ENCODE results near the gene CDC14B.

The CDC14B gene

GRCh38 chr9:96495341-96495740 is 124.3 kb downstream of the CDC14B start:
- Histone ChIP-seq H3K9me3 (ENCODE audit: control extremely low read depth in 1 of 5, control insufficient read depth in 4 of 5, insufficient read depth in 2 of 5, low read depth in 1 of 5, low read length in 4 of 5) (no peaks in the 10 kb centered on the region), H3K4me3 (ENCODE audit: control insufficient read depth in 1 of 7, extremely low read depth in 1 of 7, insufficient read depth in 4 of 7, low read depth in 2 of 7, low read length in 6 of 7) (no peak overlapping the region), H3K36me3 (ENCODE audit: control insufficient read depth in 4 of 4, insufficient read depth in 4 of 4, low read length in 3 of 4) (peaks cover 0 to 4% (median 1%) of the 10 kb centered on the region in 4 experiments), H3K27me3 (replicated peaks in 2 of 5; ENCODE audit: control insufficient read depth in 4 of 5, insufficient read depth in 5 of 5, low read length in 4 of 5) (no peaks in the 10 kb centered on the region), H3K4me1 (ENCODE audit: control extremely low read depth in 1 of 4, control insufficient read depth in 4 of 4, insufficient read depth in 4 of 4, low read length in 3 of 4) (no peaks in the 10 kb centered on the region), H3K27ac (ENCODE audit: insufficient read depth in 1 of 2, low read depth in 1 of 2, low read length in 2 of 2, poor library complexity in 1 of 2, severe bottlenecking in 2 of 2) (no peak overlapping the region)
- ChIA-PET CTCF (no interaction called here), POLR2A (no interaction called here)
- DNase-seq: no peak
- WGBS (ENCODE audit: insufficient coverage): 98% methylated on average over 9 of the region's 11 CpGs

DNA sequence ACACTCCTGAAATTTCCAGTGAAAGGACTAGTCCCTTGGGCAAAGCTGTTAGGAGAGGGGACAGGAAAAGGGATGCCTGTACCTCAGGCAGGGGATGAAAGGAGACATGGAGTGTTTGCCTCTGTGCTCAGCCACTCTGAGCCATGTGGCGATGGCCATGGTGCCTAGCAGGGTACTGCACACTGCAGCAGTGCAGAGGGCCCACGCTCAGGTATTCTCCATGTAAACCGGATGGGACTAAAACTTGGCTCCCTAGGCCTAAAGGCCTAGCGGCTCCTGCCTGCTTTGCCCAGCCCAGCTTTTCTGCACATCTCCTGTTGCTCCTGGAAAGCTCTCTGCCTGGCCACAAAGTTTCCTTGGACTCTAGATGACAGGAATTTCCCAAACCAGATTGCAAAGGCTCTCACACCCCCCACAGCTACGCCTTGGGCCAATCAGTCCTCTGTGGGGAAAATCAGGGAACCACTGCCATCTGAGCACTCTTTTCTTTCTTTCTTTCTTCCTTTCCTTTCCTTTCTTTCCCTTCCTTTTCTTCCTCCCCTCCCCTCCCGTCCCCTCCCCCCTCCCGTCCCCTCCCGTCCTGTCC is 125.3 kb downstream of the CDC14B start:
- H3K4me3 ChIP-seq (ENCODE audit: control insufficient read depth in 1 of 7, extremely low read depth in 1 of 7, insufficient read depth in 4 of 7, low read depth in 2 of 7, low read length in 6 of 7): no peak overlapping the region
- ChIA-PET CTCF (no interaction called here), POLR2A (no interaction called here)

DNA sequence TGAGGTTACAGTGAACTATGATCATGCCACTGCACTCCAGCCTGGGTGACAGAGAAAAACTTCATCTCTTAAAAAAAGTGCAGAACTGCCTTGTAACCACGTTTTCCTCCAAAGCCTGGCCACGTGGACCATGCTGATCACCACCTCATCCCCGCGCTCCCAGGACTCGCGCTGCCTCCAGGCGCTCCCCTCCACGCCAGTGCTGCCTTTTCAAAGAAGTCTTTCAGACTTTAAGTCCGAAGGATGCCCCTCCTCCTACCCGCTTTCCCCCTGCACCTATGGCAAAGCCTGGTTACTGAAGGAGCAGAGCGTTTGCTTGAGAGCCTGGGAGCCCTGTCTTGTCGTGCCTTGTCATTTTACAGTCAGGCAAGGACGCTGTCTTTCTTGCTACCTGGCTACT is 125.9 kb downstream of the CDC14B start:
- Histone ChIP-seq H3K27me3 (replicated peaks in 2 of 5; ENCODE audit: control insufficient read depth in 4 of 5, insufficient read depth in 5 of 5, low read length in 4 of 5) (no peaks in the 10 kb centered on the region), H3K9me3 (ENCODE audit: control extremely low read depth in 1 of 5, control insufficient read depth in 4 of 5, insufficient read depth in 2 of 5, low read depth in 1 of 5, low read length in 4 of 5) (no peaks in the 10 kb centered on the region), H3K4me3 (ENCODE audit: control insufficient read depth in 1 of 7, extremely low read depth in 1 of 7, insufficient read depth in 4 of 7, low read depth in 2 of 7, low read length in 6 of 7) (no peak overlapping the region), H3K4me1 (ENCODE audit: control extremely low read depth in 1 of 4, control insufficient read depth in 4 of 4, insufficient read depth in 4 of 4, low read length in 3 of 4) (no peaks in the 10 kb centered on the region), H3K27ac (ENCODE audit: insufficient read depth in 1 of 2, low read depth in 1 of 2, low read length in 2 of 2, poor library complexity in 1 of 2, severe bottlenecking in 2 of 2) (no peak overlapping the region), H3K36me3 (ENCODE audit: control insufficient read depth in 4 of 4, insufficient read depth in 4 of 4, low read length in 3 of 4) (peaks cover 0 to 8% (median 2%) of the 10 kb centered on the region in 4 experiments)
- DNase-seq: no peak
- ChIA-PET CTCF (no interaction called here), POLR2A (no interaction called here)
- 90% methylated on average over 13 of the region's 13 CpGs for WGBS (ENCODE audit: insufficient coverage)

More for the DNA sequence above, 125.3 kb downstream of the CDC14B start:
- WGBS (ENCODE audit: insufficient coverage): 89% methylated on average over 5 of the region's 8 CpGs
- H3K27me3 ChIP-seq (replicated peaks in 2 of 5; ENCODE audit: control insufficient read depth in 4 of 5, insufficient read depth in 5 of 5, low read length in 4 of 5): no peaks in the 10 kb centered on the region
- no peaks in the 10 kb centered on the region for H3K4me1 ChIP-seq (ENCODE audit: control extremely low read depth in 1 of 4, control insufficient read depth in 4 of 4, insufficient read depth in 4 of 4, low read length in 3 of 4)
- no peak for DNase-seq
- H3K27ac ChIP-seq (ENCODE audit: insufficient read depth in 1 of 2, low read depth in 1 of 2, low read length in 2 of 2, poor library complexity in 1 of 2, severe bottlenecking in 2 of 2): no peak overlapping the region
- peaks cover 0 to 8% (median 1%) of the 10 kb centered on the region in 4 experiments for H3K36me3 ChIP-seq (ENCODE audit: control insufficient read depth in 4 of 4, insufficient read depth in 4 of 4, low read length in 3 of 4)
- H3K9me3 ChIP-seq (ENCODE audit: control extremely low read depth in 1 of 5, control insufficient read depth in 4 of 5, insufficient read depth in 2 of 5, low read depth in 1 of 5, low read length in 4 of 5): no peaks in the 10 kb centered on the region

DNA sequence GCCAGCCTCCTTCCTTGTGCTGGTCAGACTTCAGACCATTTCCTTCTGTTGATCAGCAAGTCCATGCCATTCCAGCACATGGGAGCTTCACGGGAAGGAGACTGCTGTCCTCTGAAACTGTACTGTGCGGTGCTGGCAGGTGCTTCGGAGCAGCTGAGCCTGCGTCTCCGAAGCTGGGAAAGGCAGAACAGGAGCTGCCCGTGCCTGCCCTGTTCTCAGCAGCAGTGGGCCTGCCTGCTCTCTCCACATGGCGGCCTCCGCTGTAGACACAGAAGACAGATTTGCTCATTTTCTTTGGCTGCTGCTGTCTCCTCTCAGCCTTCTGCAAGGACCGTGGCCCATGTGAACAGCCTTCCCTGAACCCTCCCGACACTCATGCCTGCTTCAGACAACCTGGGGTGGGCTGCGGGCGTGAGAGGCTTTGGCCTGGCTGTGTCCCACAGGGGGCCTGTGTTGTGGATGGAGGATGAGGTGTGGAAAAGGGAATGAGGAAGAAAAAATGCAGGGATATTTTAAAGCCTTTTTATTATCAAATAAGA is 126.6 kb downstream of the CDC14B start:
- Histone ChIP-seq H3K9me3 (ENCODE audit: control extremely low read depth in 1 of 5, control insufficient read depth in 4 of 5, insufficient read depth in 2 of 5, low read depth in 1 of 5, low read length in 4 of 5) (no peaks in the 10 kb centered on the region), H3K4me1 (ENCODE audit: control extremely low read depth in 1 of 4, control insufficient read depth in 4 of 4, insufficient read depth in 4 of 4, low read length in 3 of 4) (no peaks in the 10 kb centered on the region), H3K27me3 (replicated peaks in 2 of 5; ENCODE audit: control insufficient read depth in 4 of 5, insufficient read depth in 5 of 5, low read length in 4 of 5) (no peaks in the 10 kb centered on the region), H3K36me3 (ENCODE audit: control insufficient read depth in 4 of 4, insufficient read depth in 4 of 4, low read length in 3 of 4) (peaks cover 0 to 8% (median 5%) of the 10 kb centered on the region in 4 experiments), H3K27ac (ENCODE audit: insufficient read depth in 1 of 2, low read depth in 1 of 2, low read length in 2 of 2, poor library complexity in 1 of 2, severe bottlenecking in 2 of 2) (no peak overlapping the region), H3K4me3 (ENCODE audit: control insufficient read depth in 1 of 7, extremely low read depth in 1 of 7, insufficient read depth in 4 of 7, low read depth in 2 of 7, low read length in 6 of 7) (no peak overlapping the region)
- no peak for DNase-seq
- 95% methylated on average over 10 of the region's 12 CpGs for WGBS (ENCODE audit: insufficient coverage)
- ChIA-PET POLR2A (no interaction called here), CTCF (no interaction called here)

DNA sequence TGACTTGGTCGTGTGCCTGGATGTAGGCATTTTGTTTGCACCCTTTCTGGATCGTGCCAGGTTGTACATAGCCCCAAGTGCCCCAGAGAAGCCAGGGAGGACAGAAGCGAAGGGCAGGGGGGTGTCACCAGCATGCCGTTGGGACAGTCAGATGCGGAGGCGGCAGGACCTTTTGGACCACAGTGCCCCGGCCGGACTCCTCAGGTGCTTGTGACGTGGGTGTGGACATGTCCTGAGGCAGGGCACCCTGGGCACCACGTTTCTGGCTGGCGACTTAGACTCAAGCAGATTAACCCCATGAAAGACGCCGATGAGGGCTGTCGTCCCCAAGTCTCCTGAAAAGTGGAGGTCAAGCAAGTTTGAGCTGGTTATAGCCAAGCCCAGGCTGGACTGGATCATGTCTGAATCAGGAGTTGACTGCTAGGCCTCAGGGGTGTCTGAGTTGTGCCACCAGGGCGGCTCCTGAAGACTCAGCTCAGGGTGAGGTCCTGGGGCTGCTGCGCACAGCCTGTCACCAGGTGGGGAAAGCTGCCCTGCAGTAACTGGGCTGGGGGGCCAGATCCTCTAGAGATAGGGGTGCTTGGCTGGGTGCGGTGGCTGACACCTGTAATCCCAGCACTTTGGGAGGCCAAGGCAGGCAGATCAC is 127.6 kb downstream of the CDC14B start:
- no peaks in the 10 kb centered on the region for H3K27me3 ChIP-seq (replicated peaks in 2 of 5; ENCODE audit: control insufficient read depth in 4 of 5, insufficient read depth in 5 of 5, low read length in 4 of 5)
- no peak for DNase-seq
- no peaks in the 10 kb centered on the region for H3K4me1 ChIP-seq (ENCODE audit: control extremely low read depth in 1 of 4, control insufficient read depth in 4 of 4, insufficient read depth in 4 of 4, low read length in 3 of 4)
- H3K36me3 ChIP-seq (ENCODE audit: control insufficient read depth in 4 of 4, insufficient read depth in 4 of 4, low read length in 3 of 4): peaks cover 0 to 8% (median 5%) of the 10 kb centered on the region in 4 experiments
- POLR2A ChIA-PET: no interaction called here
- WGBS (ENCODE audit: insufficient coverage): 97% methylated on average over 17 of the region's 17 CpGs
- no peak overlapping the region for H3K27ac ChIP-seq (ENCODE audit: insufficient read depth in 1 of 2, low read depth in 1 of 2, low read length in 2 of 2, poor library complexity in 1 of 2, severe bottlenecking in 2 of 2)
- no peak overlapping the region for H3K4me3 ChIP-seq (ENCODE audit: control insufficient read depth in 1 of 7, extremely low read depth in 1 of 7, insufficient read depth in 4 of 7, low read depth in 2 of 7, low read length in 6 of 7)
- CTCF ChIA-PET: no interaction called here
- H3K9me3 ChIP-seq (ENCODE audit: control extremely low read depth in 1 of 5, control insufficient read depth in 4 of 5, insufficient read depth in 2 of 5, low read depth in 1 of 5, low read length in 4 of 5): no peaks in the 10 kb centered on the region

DNA sequence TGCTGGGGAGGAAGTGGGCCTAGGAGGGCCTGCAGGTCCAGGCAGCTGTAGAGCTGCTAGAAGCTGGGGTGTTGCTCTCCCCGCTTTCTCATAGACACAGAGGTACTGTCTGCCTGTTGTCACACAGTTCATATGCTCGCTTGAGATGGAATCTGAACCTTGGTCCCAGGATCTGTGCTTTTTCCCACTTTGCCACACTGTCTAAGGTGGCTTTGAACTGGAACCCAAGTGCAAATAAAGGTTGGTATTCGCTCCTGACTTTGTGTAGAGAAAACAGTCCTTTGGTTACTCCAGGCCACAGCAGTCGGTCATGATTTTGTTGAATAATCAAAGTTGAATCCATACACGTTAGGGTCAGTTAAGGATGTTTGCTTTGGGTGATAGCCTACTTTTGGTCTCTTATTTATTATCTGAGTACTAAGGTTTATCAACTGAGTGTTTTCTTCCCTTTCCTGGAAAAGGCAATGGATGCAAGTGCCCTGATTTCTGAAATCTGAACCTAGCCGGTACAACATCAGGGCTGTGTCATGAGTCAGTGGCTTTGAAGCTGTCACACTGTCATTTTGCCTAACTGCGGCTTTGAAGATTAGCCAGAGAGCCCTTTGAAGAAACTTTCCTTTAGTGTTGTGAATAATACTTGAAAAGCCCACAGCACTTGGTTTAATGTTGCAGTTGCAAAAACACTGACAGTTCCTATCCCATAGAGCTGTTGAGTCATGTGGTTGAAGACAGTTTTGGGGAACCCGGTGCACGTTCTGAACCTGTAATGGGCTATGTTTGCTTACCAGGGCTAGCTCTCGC is 128.4 kb downstream of the CDC14B start:
- Histone ChIP-seq H3K27ac (ENCODE audit: insufficient read depth in 1 of 2, low read depth in 1 of 2, low read length in 2 of 2, poor library complexity in 1 of 2, severe bottlenecking in 2 of 2) (no peak overlapping the region), H3K36me3 (ENCODE audit: control insufficient read depth in 4 of 4, insufficient read depth in 4 of 4, low read length in 3 of 4) (peaks cover 0 to 8% (median 5%) of the 10 kb centered on the region in 4 experiments), H3K9me3 (ENCODE audit: control extremely low read depth in 1 of 5, control insufficient read depth in 4 of 5, insufficient read depth in 2 of 5, low read depth in 1 of 5, low read length in 4 of 5) (no peaks in the 10 kb centered on the region), H3K4me3 (ENCODE audit: control insufficient read depth in 1 of 7, extremely low read depth in 1 of 7, insufficient read depth in 4 of 7, low read depth in 2 of 7, low read length in 6 of 7) (no peak overlapping the region), H3K27me3 (replicated peaks in 2 of 5; ENCODE audit: control insufficient read depth in 4 of 5, insufficient read depth in 5 of 5, low read length in 4 of 5) (no peaks in the 10 kb centered on the region), H3K4me1 (ENCODE audit: control extremely low read depth in 1 of 4, control insufficient read depth in 4 of 4, insufficient read depth in 4 of 4, low read length in 3 of 4) (no peaks in the 10 kb centered on the region)
- DNase-seq: no peak
- ChIA-PET CTCF (no interaction called here), POLR2A (no interaction called here)
- WGBS (ENCODE audit: insufficient coverage): 96% methylated on average over 10 of the region's 10 CpGs

DNA sequence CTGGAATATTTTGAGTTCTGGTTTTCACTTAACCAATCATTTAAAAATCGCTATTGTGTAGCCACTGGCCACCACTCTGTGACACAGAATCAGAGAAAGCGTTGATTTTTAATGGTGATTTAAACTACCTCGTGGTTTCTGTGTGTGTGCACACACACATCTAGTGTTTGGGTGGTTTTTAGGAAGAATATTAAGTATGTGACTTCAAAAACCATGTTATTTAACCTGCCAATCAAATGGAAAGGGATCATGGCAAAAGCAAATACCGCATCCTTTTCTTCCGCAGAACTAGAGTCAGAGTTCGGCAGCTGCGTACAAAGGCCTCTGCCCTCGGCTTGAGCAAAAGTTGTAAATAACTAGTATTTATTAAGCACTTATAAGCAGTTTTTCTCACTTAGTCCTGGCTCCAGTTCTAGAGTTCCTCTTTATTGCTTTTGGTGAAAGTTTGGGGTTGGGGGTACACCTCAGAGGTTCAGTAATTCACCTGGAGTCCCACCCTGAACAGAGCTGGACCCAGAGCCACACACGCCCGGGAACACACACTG is 129.0 kb downstream of the CDC14B start:
- Histone ChIP-seq H3K4me1 (ENCODE audit: control extremely low read depth in 1 of 4, control insufficient read depth in 4 of 4, insufficient read depth in 4 of 4, low read length in 3 of 4) (no peaks in the 10 kb centered on the region), H3K27me3 (replicated peaks in 2 of 5; ENCODE audit: control insufficient read depth in 4 of 5, insufficient read depth in 5 of 5, low read length in 4 of 5) (no peaks in the 10 kb centered on the region), H3K4me3 (ENCODE audit: control insufficient read depth in 1 of 7, extremely low read depth in 1 of 7, insufficient read depth in 4 of 7, low read depth in 2 of 7, low read length in 6 of 7) (no peak overlapping the region), H3K36me3 (ENCODE audit: control insufficient read depth in 4 of 4, insufficient read depth in 4 of 4, low read length in 3 of 4) (peaks cover 0 to 8% (median 5%) of the 10 kb centered on the region in 4 experiments), H3K9me3 (ENCODE audit: control extremely low read depth in 1 of 5, control insufficient read depth in 4 of 5, insufficient read depth in 2 of 5, low read depth in 1 of 5, low read length in 4 of 5) (no peaks in the 10 kb centered on the region), H3K27ac (ENCODE audit: insufficient read depth in 1 of 2, low read depth in 1 of 2, low read length in 2 of 2, poor library complexity in 1 of 2, severe bottlenecking in 2 of 2) (no peak overlapping the region)
- ChIA-PET POLR2A (no interaction called here), CTCF (no interaction called here)
- WGBS (ENCODE audit: insufficient coverage): 98% methylated on average over 7 of the region's 10 CpGs
- DNase-seq: no peak

Data from common myeloid progenitor, CD34-positive (primary cell).